Omental fat pad (tissue), 4 donors: ENCODE measurements around the gene CHRNG. TPM values are rescaled to one million over a fixed set of nuclear protein-coding genes. Genes with fewer than 3 reads are reported as not detected.
A peak's percentile ranks its signal among the peaks of the same experiment; 100 is the strongest.
"Not testable (repeated sequence)": the region's sequence is repeated elsewhere in the genome, so short reads cannot be mapped to it uniquely, and the experiment has no call there.

Source experiments
- ATAC-seq: fragments of 150-250 bp; one replicate; pipeline ENCODE4 v1.9.1; 2016; ENCODE audit warnings: mild to moderate bottlenecking, moderate library complexity; ENCODE audit not compliant: low FRiP score
- DNase-seq: peaks from one replicate; pipeline ENCODE4 v3.0.0-alpha.2; 2019; ENCODE audit warnings: low spot score
- CTCF ChIP-seq, 3 donors: fragments of 450-650 bp; IDR thresholded peaks; one replicate each; pipeline ENCODE4 v1.5.1; 2016 to 2017; ENCODE audit warnings: antibody characterized with exemption in 3 of 3, mild to moderate bottlenecking in 3 of 3, moderate library complexity in 2 of 3
- total RNA-seq, 4 donors: library from RNA; depleted of rRNA; stranded (reverse); fragments of >200 nt; gene quantifications; one replicate each; pipeline ENCODE4 v1.1.0, GENCODE V29; 2016

Gene CHRNG
- total RNA-seq, 4 donors from 2014 or later = not detected

- no peak for DNase-seq
- TF ChIP-seq CTCF (IDR thresholded peaks at IDR 0.05) = no peak
- ATAC-seq = no peak
These were observed 12.3 kb downstream of the CHRNG start for GRCh38 chr2:232551776-232552175.

GRCh38 chr2:232556426-232556825, 16.9 kb downstream of the CHRNG start:
- no peak for TF ChIP-seq CTCF (IDR thresholded peaks at IDR 0.05)
- no peak for ATAC-seq
- no peak for DNase-seq

- DNase-seq = no peak
These were observed 23.1 kb downstream of the CHRNG start for GRCh38 chr2:232562515-232563151.

GRCh38 chr2:232563580-232563979, 24.1 kb downstream of the CHRNG start:
- DNase-seq = no peak
- no peak for ATAC-seq
- TF ChIP-seq CTCF (IDR thresholded peaks at IDR 0.05) = no peak

More at GRCh38 chr2:232562515-232563151, 23.1 kb downstream of the CHRNG start:
- TF ChIP-seq CTCF (IDR thresholded peaks at IDR 0.05) = no peak
- no peak for ATAC-seq

GRCh38 chr2:232567721-232568120, 28.2 kb downstream of the CHRNG start:
- DNase-seq (no peak), ATAC-seq (no peak)
- no peak for TF ChIP-seq CTCF (IDR thresholded peaks at IDR 0.05)

- ATAC-seq (peak; percentile 63), DNase-seq (no peak)
- TF ChIP-seq CTCF (IDR thresholded peaks at IDR 0.05) = no peak
These were observed 28.7 kb downstream of the CHRNG start for GRCh38 chr2:232568161-232568560.

- ATAC-seq (no peak), DNase-seq (no peak)
- TF ChIP-seq CTCF (IDR thresholded peaks at IDR 0.05) = no peak
These were observed 30.0 kb downstream of the CHRNG start for GRCh38 chr2:232569541-232569940.

- not testable (repeated sequence) for ATAC-seq, DNase-seq
These were observed 31.0 kb downstream of the CHRNG start for GRCh38 chr2:232570481-232570880.
